Measurements from ENCODE around the gene TCEANC2. TPM values are rescaled to one million over a fixed set of nuclear protein-coding genes. Genes with fewer than 3 reads are reported as not detected.
"Not testable (repeated sequence)": the region's sequence is repeated elsewhere in the genome, so short reads cannot be mapped to it uniquely, and the experiment has no call there.

TCEANC2 gene
- polyA plus RNA-seq, 3 donors from 2014 or later = 3.3 to 6.3 (median 3.9) TPM

GRCh38 chr1:54046671-54047383 is 6.6 kb upstream of the TCEANC2 start:
- Mint-ChIP-seq H3K27ac (peak overlapping the region in 3 of 6 donors; percentile 57 to 64 (median 58)), H3K9me3 (no peaks in the 10 kb centered on the region), H3K4me3 (no peak overlapping the region), H3K36me3 (peaks cover 0 to 17% (median 16%) of the 10 kb centered on the region in 3 donors), H3K27me3 (ENCODE audit: low read depth in 3 of 3) (no peaks in the 10 kb centered on the region), H3K4me1 (peaks cover 31 to 57% of the 10 kb centered on the region in 2 donors)
- no peak for DNase-seq

GRCh38 chr1:54047384-54048305 is 5.8 kb upstream of the TCEANC2 start:
- H3K4me3 Mint-ChIP-seq = peak overlapping the region in 1 of 5 donors; percentile 1

GRCh38 chr1:54050435-54050834 is 3.0 kb upstream of the TCEANC2 start:
- not testable (repeated sequence) for H3K4me3 Mint-ChIP-seq; H3K9me3 Mint-ChIP-seq; H3K27ac Mint-ChIP-seq; H3K36me3 Mint-ChIP-seq; H3K27me3 Mint-ChIP-seq (ENCODE audit: low read depth in 3 of 3); DNase-seq
- peaks cover 36 to 57% of the 10 kb centered on the region in 2 donors for H3K4me1 Mint-ChIP-seq

More at GRCh38 chr1:54047384-54048305, 5.8 kb upstream of the TCEANC2 start:
- Mint-ChIP-seq H3K27ac (peak overlapping the region in 3 of 6 donors; percentile 57 to 64 (median 58)), H3K36me3 (peaks cover 0 to 10% (median 7%) of the 10 kb centered on the region in 3 donors), H3K9me3 (no peaks in the 10 kb centered on the region), H3K4me1 (peaks cover 31 to 57% of the 10 kb centered on the region in 2 donors), H3K27me3 (ENCODE audit: low read depth in 3 of 3) (no peaks in the 10 kb centered on the region)
- no peak for DNase-seq

GRCh38 chr1:54051933-54052430 is 1.4 kb upstream of the TCEANC2 start:
- Mint-ChIP-seq H3K36me3 (peaks cover 0 to 4% (median 3%) of the 10 kb centered on the region in 3 donors), H3K27ac (no peak overlapping the region)
- no peak for DNase-seq

GRCh38 chr1:54052431-54052933 is 926 bp upstream of the TCEANC2 start:
- Mint-ChIP-seq H3K9me3 (no peaks in the 10 kb centered on the region), H3K27ac (no peak overlapping the region), H3K4me3 (no peak overlapping the region), H3K36me3 (peaks cover 3 to 7% (median 5%) of the 10 kb centered on the region in 3 donors), H3K4me1 (peaks cover 32 to 40% of the 10 kb centered on the region in 2 donors), H3K27me3 (ENCODE audit: low read depth in 3 of 3) (no peaks in the 10 kb centered on the region)
- DNase-seq = peak in 1 of 3 donors; percentile 39

More at GRCh38 chr1:54051933-54052430, 1.4 kb upstream of the TCEANC2 start:
- Mint-ChIP-seq H3K4me1 (peaks cover 37 to 45% of the 10 kb centered on the region in 2 donors), H3K27me3 (ENCODE audit: low read depth in 3 of 3) (no peaks in the 10 kb centered on the region), H3K4me3 (no peak overlapping the region), H3K9me3 (no peaks in the 10 kb centered on the region)

GRCh38 chr1:54053745-54054437 is 483 bp downstream of the TCEANC2 start:
- Mint-ChIP-seq H3K4me3 (no peak overlapping the region), H3K36me3 (peaks cover 6 to 11% (median 10%) of the 10 kb centered on the region in 3 donors), H3K9me3 (no peaks in the 10 kb centered on the region), H3K27me3 (ENCODE audit: low read depth in 3 of 3) (no peaks in the 10 kb centered on the region), H3K27ac (peak overlapping the region in 1 of 6 donors; percentile 74), H3K4me1 (peaks cover 22 to 32% of the 10 kb centered on the region in 2 donors)
- DNase-seq = peak in 1 of 3 donors; percentile 4

- H3K4me1 Mint-ChIP-seq = peaks cover 21 to 27% of the 10 kb centered on the region in 2 donors
- no peaks in the 10 kb centered on the region for H3K9me3 Mint-ChIP-seq
- no peaks in the 10 kb centered on the region for H3K27me3 Mint-ChIP-seq (ENCODE audit: low read depth in 3 of 3)
- peak overlapping the region in 1 of 6 donors; percentile 74 for H3K27ac Mint-ChIP-seq
- no peak for DNase-seq
- H3K36me3 Mint-ChIP-seq = peaks cover 7 to 12% (median 11%) of the 10 kb centered on the region in 3 donors
- H3K4me3 Mint-ChIP-seq = no peak overlapping the region
These were observed 986 bp downstream of the TCEANC2 start for GRCh38 chr1:54054438-54054749.

- peaks cover 5 to 15% (median 5%) of the 10 kb centered on the region in 3 donors for H3K36me3 Mint-ChIP-seq
- no peaks in the 10 kb centered on the region for H3K27me3 Mint-ChIP-seq (ENCODE audit: low read depth in 3 of 3)
- H3K4me1 Mint-ChIP-seq = no peaks in the 10 kb centered on the region
- H3K27ac Mint-ChIP-seq = no peak overlapping the region
- DNase-seq = no peak
- no peaks in the 10 kb centered on the region for H3K9me3 Mint-ChIP-seq
- H3K4me3 Mint-ChIP-seq = no peak overlapping the region
These were observed 10.9 kb downstream of the TCEANC2 start for GRCh38 chr1:54064299-54064698.

GRCh38 chr1:54069791-54070170 is 16.4 kb downstream of the TCEANC2 start:
- DNase-seq = no peak
- no peaks in the 10 kb centered on the region for H3K27me3 Mint-ChIP-seq (ENCODE audit: low read depth in 3 of 3)
- no peaks in the 10 kb centered on the region for H3K9me3 Mint-ChIP-seq
- H3K4me1 Mint-ChIP-seq = no peaks in the 10 kb centered on the region
- H3K36me3 Mint-ChIP-seq = peaks cover 4 to 8% (median 7%) of the 10 kb centered on the region in 3 donors
- no peak overlapping the region for H3K27ac Mint-ChIP-seq
- no peak overlapping the region for H3K4me3 Mint-ChIP-seq

- Mint-ChIP-seq H3K4me3 (no peak overlapping the region), H3K27me3 (ENCODE audit: low read depth in 3 of 3) (no peaks in the 10 kb centered on the region), H3K4me1 (no peaks in the 10 kb centered on the region), H3K9me3 (no peaks in the 10 kb centered on the region), H3K27ac (peak overlapping the region in 1 of 6 donors; percentile 61), H3K36me3 (peaks cover 3 to 7% (median 4%) of the 10 kb centered on the region in 3 donors)
- DNase-seq = peak; percentile 42 to 59 (median 45)
These were observed 16.9 kb downstream of the TCEANC2 start for GRCh38 chr1:54070171-54070837.

GRCh38 chr1:54077359-54077758 is 24.0 kb downstream of the TCEANC2 start:
- Mint-ChIP-seq H3K27ac (no peak overlapping the region), H3K9me3 (no peaks in the 10 kb centered on the region), H3K4me1 (peaks cover 0 to 5% of the 10 kb centered on the region in 2 donors), H3K36me3 (peaks cover 0 to 4% (median 0%) of the 10 kb centered on the region in 3 donors), H3K27me3 (ENCODE audit: low read depth in 3 of 3) (no peaks in the 10 kb centered on the region), H3K4me3 (no peak overlapping the region)
- DNase-seq = no peak

- H3K27me3 Mint-ChIP-seq (ENCODE audit: low read depth in 3 of 3) = no peaks in the 10 kb centered on the region
- no peak for DNase-seq
- no peak overlapping the region for H3K27ac Mint-ChIP-seq
- peaks cover 0 to 4% (median 0%) of the 10 kb centered on the region in 3 donors for H3K36me3 Mint-ChIP-seq
- no peaks in the 10 kb centered on the region for H3K9me3 Mint-ChIP-seq
- H3K4me1 Mint-ChIP-seq = peaks cover 0 to 5% of the 10 kb centered on the region in 2 donors
- no peak overlapping the region for H3K4me3 Mint-ChIP-seq
These were observed 27.2 kb downstream of the TCEANC2 start for GRCh38 chr1:54080598-54081049.

All from immature natural killer cell (primary cell).